Astrocyte (in vitro differentiated cells and primary cell): ENCODE results near the gene MRPS23. TPM values are rescaled to one million over a fixed set of nuclear protein-coding genes. Genes with fewer than 3 reads are reported as not detected.
A peak's percentile ranks its signal among the peaks of the same experiment; 100 is the strongest.

Experiments
- DNase-seq: peaks from one replicate; pipeline ENCODE4 v3.0.0-alpha.2; 2010; ENCODE audit warnings: low read depth
- FAIRE-seq: peaks from 2 replicates; lab custom pipeline; 2011; peaks lifted over from hg19 to GRCh38; lab: Jason Lieb, UNC
- H2AFZ ChIP-seq: 2 replicates; pipeline ENCODE4 v1.6.0; 2012; ENCODE audit warnings: low read depth, low read length, inconsistent platforms
- H3K27ac ChIP-seq: 2 replicates; pipeline ENCODE4 v1.5.1; 2011; ENCODE audit warnings: low read depth, low read length, inconsistent platforms
- H3K27me3 ChIP-seq: 2 replicates; pipeline ENCODE4 v1.6.0; 2011; ENCODE audit warnings: low read length, inconsistent platforms; ENCODE audit not compliant: insufficient read depth
- H3K36me3 ChIP-seq: 2 replicates; pipeline ENCODE4 v1.5.1; 2011; ENCODE audit warnings: low read length, inconsistent platforms; ENCODE audit not compliant: insufficient read depth
- H3K4me1 ChIP-seq: 2 replicates; pipeline ENCODE4 v1.5.1; 2011; ENCODE audit warnings: low read length, inconsistent platforms; ENCODE audit not compliant: insufficient read depth
- H3K4me2 ChIP-seq: 2 replicates; pipeline ENCODE4 v1.6.0; 2012; ENCODE audit warnings: low read length, inconsistent platforms
- H3K4me3 ChIP-seq: 2 replicates; pipeline ENCODE4 v1.5.1; 2011; ENCODE audit warnings: low read depth, mild to moderate bottlenecking, low read length, inconsistent platforms; ENCODE audit not compliant: insufficient read depth
- H3K79me2 ChIP-seq: 2 replicates; pipeline ENCODE4 v1.6.0; 2012; ENCODE audit warnings: mild to moderate bottlenecking, low read length, inconsistent platforms; ENCODE audit not compliant: insufficient read depth
- H3K9ac ChIP-seq: 2 replicates; pipeline ENCODE4 v1.6.0; 2012; ENCODE audit warnings: mild to moderate bottlenecking, low read length, inconsistent platforms
- H3K9me3 ChIP-seq: 2 replicates; pipeline ENCODE4 v1.5.1; 2012; ENCODE audit warnings: low read depth, mild to moderate bottlenecking, low read length, inconsistent platforms; ENCODE audit not compliant: insufficient read depth
- H4K20me1 ChIP-seq: 2 replicates; pipeline ENCODE4 v1.6.0; 2012; ENCODE audit warnings: low read length, inconsistent platforms; ENCODE audit not compliant: insufficient read depth
- H3K27ac Mint-ChIP-seq: one replicate; pipeline ENCODE4 v1.8.0; 2021; ENCODE audit warnings: mild to moderate bottlenecking, mixed read lengths; ENCODE audit not compliant: unreplicated experiment
- H3K27me3 Mint-ChIP-seq: one replicate; pipeline ENCODE4 v1.8.0; 2021; ENCODE audit warnings: low read depth, mixed read lengths; ENCODE audit not compliant: unreplicated experiment
- H3K36me3 Mint-ChIP-seq: one replicate; pipeline ENCODE4 v1.8.0; 2021; ENCODE audit warnings: low read depth, mixed read lengths; ENCODE audit not compliant: unreplicated experiment
- H3K4me1 Mint-ChIP-seq: one replicate; pipeline ENCODE4 v1.8.0; 2021; ENCODE audit warnings: low read depth, mixed read lengths; ENCODE audit not compliant: unreplicated experiment
- H3K4me3 Mint-ChIP-seq: one replicate; pipeline ENCODE4 v1.8.0; 2021; ENCODE audit warnings: mild to moderate bottlenecking, moderate library complexity, mixed read lengths; ENCODE audit not compliant: unreplicated experiment
- H3K9me3 Mint-ChIP-seq: one replicate; pipeline ENCODE4 v1.8.0; 2021; ENCODE audit warnings: mild to moderate bottlenecking, mixed read lengths; ENCODE audit not compliant: unreplicated experiment
- EZH2 ChIP-seq: IDR thresholded peaks from 2 replicates; pipeline ENCODE4 v1.6.1; 2012; ENCODE audit warnings: mild to moderate bottlenecking, low read length, inconsistent platforms; ENCODE audit not compliant: insufficient read depth
- total RNA-seq: library from RNA; stranded (reverse); gene quantifications from 2 replicates; pipeline ENCODE4 v1.2.1, GENCODE V29; 2021
- TF ChIP-seq, protein P1 (sequence below): IDR thresholded peaks from 2 replicates; pipeline ENCODE4 v1.5.1; 2011; ENCODE audit warnings: low read depth, mild to moderate bottlenecking, inconsistent platforms, low read length, moderate library complexity; ENCODE audit not compliant: insufficient read depth

Gene MRPS23
- total RNA-seq, 1 donor from 2014 or later = 61.3 TPM

DNA sequence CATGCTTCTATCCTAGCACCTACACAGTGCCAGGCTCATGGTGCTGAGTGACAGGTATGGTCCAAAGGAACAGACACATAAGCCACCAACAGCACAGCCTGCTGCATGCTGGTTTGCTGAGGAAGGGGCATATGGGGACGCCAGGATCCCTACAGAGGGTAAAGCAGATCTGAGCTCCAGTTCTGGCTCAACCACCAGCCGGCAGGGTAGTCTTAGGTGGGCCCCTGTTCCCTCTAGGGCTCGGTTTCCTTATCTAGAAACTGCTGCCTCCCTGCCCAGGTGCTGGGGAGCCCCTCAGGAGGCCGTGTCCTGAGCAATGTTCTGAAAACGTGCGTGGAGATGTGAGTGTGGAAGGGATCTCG is 24.2 kb upstream of the MRPS23 start:
- Mint-ChIP-seq H3K27ac (peak overlapping the region; percentile 97), H3K9me3 (no peaks in the 10 kb centered on the region), H3K4me3 (peak overlapping the region; percentile 34), H3K27me3 (no peaks in the 10 kb centered on the region), H3K4me1 (peaks cover 70% of the 10 kb centered on the region), H3K36me3 (peaks cover 8% of the 10 kb centered on the region)
- H3K36me3 ChIP-seq = peaks cover 3% of the 10 kb centered on the region
- no peaks in the 10 kb centered on the region for H3K9me3 ChIP-seq
- peak overlapping the region; percentile 7 for H2AFZ ChIP-seq
- H4K20me1 ChIP-seq = no peaks in the 10 kb centered on the region
- peak overlapping the region; percentile 17 for H3K4me3 ChIP-seq
- DNase-seq (no peak), FAIRE-seq (no peak)
- peaks cover 3% of the 10 kb centered on the region for H3K79me2 ChIP-seq
- peak overlapping the region; percentile 88 for H3K4me2 ChIP-seq
- H3K4me1 ChIP-seq = peaks cover 62% of the 10 kb centered on the region
- H3K9ac ChIP-seq = peak overlapping the region; percentile 86
- peak overlapping the region; percentile 97 for H3K27ac ChIP-seq
- TF ChIP-seq, protein P1, sequence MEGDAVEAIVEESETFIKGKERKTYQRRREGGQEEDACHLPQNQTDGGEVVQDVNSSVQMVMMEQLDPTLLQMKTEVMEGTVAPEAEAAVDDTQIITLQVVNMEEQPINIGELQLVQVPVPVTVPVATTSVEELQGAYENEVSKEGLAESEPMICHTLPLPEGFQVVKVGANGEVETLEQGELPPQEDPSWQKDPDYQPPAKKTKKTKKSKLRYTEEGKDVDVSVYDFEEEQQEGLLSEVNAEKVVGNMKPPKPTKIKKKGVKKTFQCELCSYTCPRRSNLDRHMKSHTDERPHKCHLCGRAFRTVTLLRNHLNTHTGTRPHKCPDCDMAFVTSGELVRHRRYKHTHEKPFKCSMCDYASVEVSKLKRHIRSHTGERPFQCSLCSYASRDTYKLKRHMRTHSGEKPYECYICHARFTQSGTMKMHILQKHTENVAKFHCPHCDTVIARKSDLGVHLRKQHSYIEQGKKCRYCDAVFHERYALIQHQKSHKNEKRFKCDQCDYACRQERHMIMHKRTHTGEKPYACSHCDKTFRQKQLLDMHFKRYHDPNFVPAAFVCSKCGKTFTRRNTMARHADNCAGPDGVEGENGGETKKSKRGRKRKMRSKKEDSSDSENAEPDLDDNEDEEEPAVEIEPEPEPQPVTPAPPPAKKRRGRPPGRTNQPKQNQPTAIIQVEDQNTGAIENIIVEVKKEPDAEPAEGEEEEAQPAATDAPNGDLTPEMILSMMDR = no peak
- TF ChIP-seq EZH2 = no peak
- no peaks in the 10 kb centered on the region for H3K27me3 ChIP-seq

DNA sequence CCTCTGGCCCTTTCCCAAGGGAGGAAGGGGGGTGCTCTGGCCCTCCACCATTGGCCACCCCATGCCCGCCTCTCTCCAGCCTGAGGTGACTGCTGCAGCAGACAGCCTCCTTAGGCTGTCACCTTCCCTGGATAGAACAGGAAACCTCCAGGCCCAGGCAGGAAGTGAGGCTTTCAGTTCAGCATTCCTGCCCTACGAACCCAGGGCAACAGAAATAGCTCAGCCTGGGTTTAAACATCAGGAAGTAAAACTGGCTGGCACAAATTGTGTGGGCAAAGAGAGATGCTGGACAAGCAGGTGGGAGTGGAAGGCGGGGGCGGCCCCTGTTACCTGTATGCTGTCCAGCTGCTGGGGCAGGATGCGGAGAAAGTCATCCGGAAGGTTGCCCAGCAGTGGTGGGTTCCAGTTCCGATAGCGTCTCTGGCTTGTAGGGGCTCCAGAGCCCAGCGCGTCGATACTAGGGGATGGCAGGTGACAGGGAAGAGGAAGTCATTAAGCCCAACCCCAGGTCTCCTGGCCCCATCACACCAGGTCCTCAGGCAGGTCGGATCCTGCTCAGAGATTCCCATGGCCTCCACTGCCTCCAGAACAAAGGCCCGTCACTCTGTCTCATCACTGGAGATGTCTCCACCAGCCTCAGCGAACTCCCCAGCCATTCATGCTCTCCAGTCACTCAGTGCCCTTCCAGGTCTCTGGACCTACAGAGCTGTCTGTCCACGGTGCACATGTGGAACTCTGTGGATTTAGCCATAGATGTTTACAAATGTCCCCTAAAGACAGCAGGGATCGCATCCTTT is 23.6 kb upstream of the MRPS23 start:
- Mint-ChIP-seq H3K27ac (peak overlapping the region; percentile 97), H3K4me3 (peak overlapping the region; percentile 50), H3K4me1 (peaks cover 70% of the 10 kb centered on the region), H3K36me3 (peaks cover 8% of the 10 kb centered on the region), H3K27me3 (no peaks in the 10 kb centered on the region), H3K9me3 (no peaks in the 10 kb centered on the region)
- peak overlapping the region; percentile 88 for H3K4me2 ChIP-seq
- FAIRE-seq (no peak), DNase-seq (no peak)
- H3K9me3 ChIP-seq = no peaks in the 10 kb centered on the region
- no peak overlapping the region for H3K4me3 ChIP-seq
- H3K27ac ChIP-seq = peak overlapping the region; percentile 97
- H3K36me3 ChIP-seq = peaks cover 3% of the 10 kb centered on the region
- no peak overlapping the region for H2AFZ ChIP-seq
- no peaks in the 10 kb centered on the region for H3K27me3 ChIP-seq
- TF ChIP-seq, protein P1 = no peak
- peaks cover 3% of the 10 kb centered on the region for H3K79me2 ChIP-seq
- no peaks in the 10 kb centered on the region for H4K20me1 ChIP-seq
- H3K9ac ChIP-seq = peak overlapping the region; percentile 86
- peaks cover 63% of the 10 kb centered on the region for H3K4me1 ChIP-seq

DNA sequence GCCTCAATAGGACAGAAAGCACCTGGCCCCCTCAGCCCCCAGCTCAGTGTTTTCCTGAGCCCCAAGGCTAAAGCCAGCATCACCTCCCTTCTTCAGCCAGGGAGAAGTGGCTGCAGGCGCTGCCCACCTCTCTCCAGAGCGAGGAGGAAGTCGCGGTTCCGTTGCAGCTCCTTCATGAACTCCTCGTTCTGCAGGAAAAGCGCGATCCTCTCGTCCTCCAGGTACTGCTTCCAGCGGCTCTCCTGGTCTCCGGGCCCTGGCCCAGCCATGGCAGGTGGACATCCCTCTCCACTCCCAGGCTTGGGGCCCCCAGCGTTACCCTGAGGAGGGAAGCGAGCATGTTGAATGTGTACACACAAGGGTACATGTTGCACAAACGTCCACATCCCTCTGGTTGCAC is 22.7 kb upstream of the MRPS23 start:
- H3K4me1 ChIP-seq = peaks cover 66% of the 10 kb centered on the region
- Mint-ChIP-seq H3K4me1 (peaks cover 70% of the 10 kb centered on the region), H3K36me3 (peaks cover 11% of the 10 kb centered on the region), H3K4me3 (no peak overlapping the region), H3K9me3 (no peaks in the 10 kb centered on the region), H3K27me3 (no peaks in the 10 kb centered on the region), H3K27ac (peak overlapping the region; percentile 19)
- no peak for TF ChIP-seq EZH2
- TF ChIP-seq, protein P1 = no peak
- H3K9me3 ChIP-seq = no peaks in the 10 kb centered on the region
- DNase-seq (no peak), FAIRE-seq (no peak)
- no peak overlapping the region for H2AFZ ChIP-seq
- H3K36me3 ChIP-seq = peaks cover 3% of the 10 kb centered on the region
- H3K4me2 ChIP-seq = no peak overlapping the region
- no peaks in the 10 kb centered on the region for H3K27me3 ChIP-seq
- H3K4me3 ChIP-seq = no peak overlapping the region
- no peak overlapping the region for H3K27ac ChIP-seq
- no peaks in the 10 kb centered on the region for H4K20me1 ChIP-seq
- no peak overlapping the region for H3K9ac ChIP-seq
- peaks cover 3% of the 10 kb centered on the region for H3K79me2 ChIP-seq
